KG1 (cell line): Measurements from ENCODE around the gene RAB1A.
"Not testable (repeated sequence)": the region's sequence is repeated elsewhere in the genome, so short reads cannot be mapped to it uniquely, and the experiment has no call there.

Experiments used
- DNase-seq: peaks from one replicate; lab custom pipeline; 2025; lab: John Stamatoyannopoulos, UW

RAB1A gene

GRCh38 chr2:65136253-65136652, 6.3 kb upstream of the RAB1A start:
- no peak for DNase-seq

- DNase-seq, result no peak
Measured at GRCh38 chr2:65134158-65134557, 4.3 kb upstream of the RAB1A start.

- DNase-seq, result no peak
Measured at GRCh38 chr2:65133626-65134025, 3.7 kb upstream of the RAB1A start.

- not testable (repeated sequence) for DNase-seq
Measured at GRCh38 chr2:65132930-65133329, 3.0 kb upstream of the RAB1A start.

- DNase-seq, result peak; percentile 64
Measured at GRCh38 chr2:65130664-65131175, 814 bp upstream of the RAB1A start.

GRCh38 chr2:65129286-65129825, 550 bp downstream of the RAB1A start:
- DNase-seq, result no peak

- no peak for DNase-seq
Measured at GRCh38 chr2:65128297-65129190, 1.4 kb downstream of the RAB1A start.

- DNase-seq, result not testable (repeated sequence)
Measured at GRCh38 chr2:65125457-65125856, 4.4 kb downstream of the RAB1A start.

GRCh38 chr2:65122313-65122712, 7.6 kb downstream of the RAB1A start:
- DNase-seq, result no peak

- DNase-seq, result no peak
Measured at GRCh38 chr2:65120990-65121693, 8.8 kb downstream of the RAB1A start.

- no peak for DNase-seq
Measured at GRCh38 chr2:65116645-65117044, 13.3 kb downstream of the RAB1A start.

- DNase-seq, result no peak
Measured at GRCh38 chr2:65114921-65115320, 15.0 kb downstream of the RAB1A start.

- DNase-seq, result no peak
Measured at GRCh38 chr2:65113816-65114215, 16.1 kb downstream of the RAB1A start.

- DNase-seq, result no peak
Measured at GRCh38 chr2:65113229-65113628, 16.7 kb downstream of the RAB1A start.

GRCh38 chr2:65112633-65113032, 17.3 kb downstream of the RAB1A start:
- no peak for DNase-seq

- DNase-seq, result no peak
Measured at GRCh38 chr2:65108780-65109179, 21.1 kb downstream of the RAB1A start.

- DNase-seq, result no peak
Measured at GRCh38 chr2:65107530-65107929, 22.4 kb downstream of the RAB1A start.

GRCh38 chr2:65103013-65103715, 26.7 kb downstream of the RAB1A start:
- no peak for DNase-seq

- no peak for DNase-seq
Measured at GRCh38 chr2:65101071-65101470, 28.8 kb downstream of the RAB1A start.

GRCh38 chr2:65098741-65099140, 31.2 kb downstream of the RAB1A start:
- DNase-seq, result no peak

- DNase-seq, result no peak
Measured at GRCh38 chr2:65097844-65098243, 32.1 kb downstream of the RAB1A start.

GRCh38 chr2:65096948-65097347, 33.0 kb downstream of the RAB1A start:
- no peak for DNase-seq
